OCI-LY7 (cell line): Measurements from ENCODE around the gene CSDE1. TPM values are rescaled to one million over a fixed set of nuclear protein-coding genes. Genes with fewer than 3 reads are reported as not detected.
"Not testable (repeated sequence)": the region's sequence is repeated elsewhere in the genome, so short reads cannot be mapped to it uniquely, and the experiment has no call there.

Experiments
- BruUV-seq: library from RNA; stranded (reverse); fragments of 400-500 nt; replicated peaks from 2 replicates; lab custom pipeline; 2021; lab: Mats Ljungman, UMichigan
- CTCF ChIA-PET: fragments of 300-600 bp; sonication (Branson Sonifier 250); formaldehyde crosslinking; loops from one replicate; lab custom pipeline; 2022; ENCODE audit warnings: antibody characterized with exemption; ENCODE audit not compliant: unreplicated experiment; lab: Charles Lee
- POLR2A ChIA-PET: fragments of 300-600 bp; sonication (Branson Sonifier 250); formaldehyde crosslinking; loops from one replicate; lab custom pipeline; 2022; ENCODE audit warnings: antibody characterized with exemption; lab: Charles Lee
- DNase-seq: peaks from one replicate; pipeline ENCODE4 v3.0.0-alpha.2; 2015; ENCODE audit warnings: low spot score
- H2AFZ ChIP-seq: fragments of 200-600 bp; sonication (generic), shearing (Covaris generic); 2 replicates; pipeline ENCODE4 v1.6.1; 2014; ENCODE audit warnings: mild to moderate bottlenecking, antibody characterized with exemption, low read length, moderate library complexity
- H3K27ac ChIP-seq: fragments of 200-600 bp; sonication (generic); 2 replicates; pipeline ENCODE4 v1.5.1; 2014; ENCODE audit warnings: mixed run types, low read depth, mild to moderate bottlenecking, moderate library complexity, low read length, inconsistent platforms; ENCODE audit not compliant: poor library complexity, severe bottlenecking
- H3K36me3 ChIP-seq: fragments of 200-600 bp; sonication (generic); 2 replicates; pipeline ENCODE4 v1.6.1; 2014; ENCODE audit warnings: mild to moderate bottlenecking, antibody characterized with exemption, low read length, moderate library complexity, mixed read lengths; ENCODE audit not compliant: insufficient read depth
- H3K4me1 ChIP-seq: fragments of 200-600 bp; sonication (generic); 2 replicates; pipeline ENCODE4 v1.5.1; 2014; ENCODE audit warnings: mild to moderate bottlenecking, low read length; ENCODE audit not compliant: insufficient read depth, poor library complexity, severe bottlenecking
- H3K4me2 ChIP-seq: fragments of 200-600 bp; sonication (generic); 2 replicates; pipeline ENCODE4 v1.6.1; 2014; ENCODE audit warnings: mild to moderate bottlenecking, low read length
- H3K4me3 ChIP-seq: fragments of 200-600 bp; sonication (generic); 2 replicates; pipeline ENCODE4 v1.5.1; 2014; ENCODE audit warnings: mild to moderate bottlenecking, low read depth, low read length; ENCODE audit not compliant: poor library complexity, severe bottlenecking
- H3K79me2 ChIP-seq: fragments of 200-600 bp; sonication (generic); 2 replicates; pipeline ENCODE4 v1.6.1; 2016; ENCODE audit warnings: low read depth, mild to moderate bottlenecking, low read length, moderate library complexity, mixed read lengths; ENCODE audit not compliant: insufficient read depth
- H3K9me2 ChIP-seq: fragments of 200-600 bp; sonication (generic); 2 replicates; pipeline ENCODE4 v1.6.1; 2016; ENCODE audit warnings: mild to moderate bottlenecking, low read length, mixed read lengths; ENCODE audit not compliant: insufficient read depth
- H3K9me3 ChIP-seq: fragments of 200-600 bp; sonication (generic); 2 replicates; pipeline ENCODE4 v1.6.1; 2014; ENCODE audit warnings: mild to moderate bottlenecking, mixed run types, low read length, mixed read lengths
- H4K20me1 ChIP-seq: fragments of 200-600 bp; sonication (generic); 2 replicates; pipeline ENCODE4 v1.6.1; 2014; ENCODE audit warnings: mild to moderate bottlenecking, antibody characterized with exemption, low read length, moderate library complexity, mixed read lengths; ENCODE audit not compliant: insufficient read depth
- CTCF ChIP-seq: fragments of 200-600 bp; sonication (generic); conservative IDR thresholded peaks from 2 replicates; pipeline ENCODE4 v1.5.1; 2014; ENCODE audit warnings: mild to moderate bottlenecking, antibody characterized with exemption, low read length, moderate library complexity, mixed read lengths
- EZH2phosphoT487 ChIP-seq: fragments of 200-600 bp; sonication (generic); IDR thresholded peaks from 2 replicates; pipeline ENCODE4 v1.6.1; 2018; ENCODE audit warnings: low read depth, borderline replicate concordance, mild to moderate bottlenecking, mixed run types, antibody characterized with exemption, low read length, moderate library complexity, mixed read lengths
- intact Hi-C: fragments of 100-400 bp; cut with micrococcal nuclease; formaldehyde crosslinking; loops from one replicate; pipeline ENCODE4 v1.10.0; 2022; ENCODE audit not compliant: unreplicated experiment
- total RNA-seq, 2 experiments: library from RNA; depleted of rRNA in 1 of 2; stranded (reverse); fragments of >200 nt in 1 of 2; shearing (Covaris generic) in 1 of 2; gene quantifications; 2 replicates each; pipeline ENCODE4 v1.2.3, GENCODE V29; 2014 to 2022

CSDE1 gene
- total RNA-seq, 2 experiments from 2014 or later: 177 to 426 TPM

- intact Hi-C loops: loop anchor here (10.0 kb wide), 3 partner anchors 181 to 811 kb away; no protein-coding TSS in a partner anchor
- peaks cover 44% of the 10 kb centered on the region for H4K20me1 ChIP-seq
- peak overlapping the region; percentile 84 for H3K27ac ChIP-seq
- CTCF ChIA-PET: no interaction called here
- peaks cover 61% of the 10 kb centered on the region for H3K79me2 ChIP-seq
- peak overlapping the region; percentile 97 for H3K4me2 ChIP-seq
- no peaks in the 10 kb centered on the region for H3K9me3 ChIP-seq
- peaks cover 56% of the 10 kb centered on the region for H3K36me3 ChIP-seq
- peak; percentile 49 for DNase-seq
- H3K4me1 ChIP-seq: peaks cover 49% of the 10 kb centered on the region
- H3K4me3 ChIP-seq: peak overlapping the region; percentile 90
- H2AFZ ChIP-seq: no peak overlapping the region
- no peak for TF ChIP-seq CTCF
- no peak for TF ChIP-seq EZH2phosphoT487
- TSS peak; percentile 51 for BruUV-seq
- H3K9me2 ChIP-seq: no peaks in the 10 kb centered on the region
- POLR2A ChIA-PET: interaction anchor here (1.0 to 2.8 kb wide), 4 partner anchors 9 to 174 kb away, joined by 3 to 8 read pairs (median 6); partner anchors contain the start of gene NRAS
Observed at GRCh38 chr1:114756009-114756892, 1.5 kb downstream of the CSDE1 start.

DNA sequence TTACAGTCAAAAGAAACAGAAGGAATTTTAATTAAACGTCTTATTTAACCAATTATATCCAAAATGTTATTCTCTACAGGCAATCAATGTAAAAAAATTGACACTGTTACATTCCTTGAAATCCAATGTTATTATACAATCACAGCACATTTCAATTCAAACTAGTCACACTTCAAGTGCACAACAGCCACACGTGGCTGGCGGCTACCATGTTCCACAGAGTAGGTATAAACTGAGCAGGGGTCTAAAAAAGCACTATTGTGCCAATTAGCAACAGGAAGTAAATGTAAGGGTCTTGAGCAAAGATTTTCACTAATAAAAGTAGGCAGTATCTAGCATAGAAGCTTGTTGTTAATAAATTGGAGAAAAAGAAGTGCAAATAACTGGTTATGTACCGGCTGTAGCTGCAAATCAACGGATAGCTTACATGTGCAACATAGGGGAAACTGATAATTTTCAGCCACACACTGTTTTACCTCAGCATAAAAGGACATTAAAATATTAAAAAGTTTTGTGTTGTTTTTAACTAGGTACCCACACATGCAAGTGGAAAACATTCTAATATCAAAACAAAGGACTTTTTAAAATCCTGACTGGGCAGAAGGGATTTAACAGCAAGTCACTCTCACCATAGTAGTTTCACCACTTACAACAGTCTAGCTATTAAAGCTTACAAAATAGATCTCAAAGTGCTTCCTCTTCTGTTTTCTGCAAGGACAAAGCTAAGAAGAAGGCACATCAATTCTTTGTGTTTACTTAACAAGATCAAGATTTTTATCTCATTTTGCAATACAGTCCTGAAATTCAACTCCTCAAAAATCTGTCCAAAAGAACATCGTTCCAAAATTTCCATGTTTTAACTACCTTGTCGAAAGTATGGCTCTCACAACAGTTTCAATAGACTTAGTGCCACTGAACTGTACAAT is 2.5 kb downstream of the CSDE1 start:
- ChIA-PET POLR2A (interaction anchor here (0.5 to 1.5 kb wide), 6 partner anchors 8 to 951 kb away, joined by 3 to 8 read pairs (median 3); no protein-coding TSS in a partner anchor), CTCF (no interaction called here)
- no peak overlapping the region for H2AFZ ChIP-seq
- peaks cover 54% of the 10 kb centered on the region for H4K20me1 ChIP-seq
- peak overlapping the region; percentile 97 for H3K4me2 ChIP-seq
- TF ChIP-seq EZH2phosphoT487 (no peak), CTCF (no peak)
- H3K27ac ChIP-seq: peak overlapping the region; percentile 84
- no TSS peak for BruUV-seq
- peaks cover 49% of the 10 kb centered on the region for H3K4me1 ChIP-seq
- H3K9me3 ChIP-seq: no peaks in the 10 kb centered on the region
- H3K36me3 ChIP-seq: peaks cover 66% of the 10 kb centered on the region
- peaks cover 71% of the 10 kb centered on the region for H3K79me2 ChIP-seq
- DNase-seq: peak; percentile 16
- H3K9me2 ChIP-seq: no peaks in the 10 kb centered on the region
- H3K4me3 ChIP-seq: peak overlapping the region; percentile 90
- intact Hi-C loops: loop anchor here (10.0 kb wide), 3 partner anchors 180 to 810 kb away; no protein-coding TSS in a partner anchor

DNA sequence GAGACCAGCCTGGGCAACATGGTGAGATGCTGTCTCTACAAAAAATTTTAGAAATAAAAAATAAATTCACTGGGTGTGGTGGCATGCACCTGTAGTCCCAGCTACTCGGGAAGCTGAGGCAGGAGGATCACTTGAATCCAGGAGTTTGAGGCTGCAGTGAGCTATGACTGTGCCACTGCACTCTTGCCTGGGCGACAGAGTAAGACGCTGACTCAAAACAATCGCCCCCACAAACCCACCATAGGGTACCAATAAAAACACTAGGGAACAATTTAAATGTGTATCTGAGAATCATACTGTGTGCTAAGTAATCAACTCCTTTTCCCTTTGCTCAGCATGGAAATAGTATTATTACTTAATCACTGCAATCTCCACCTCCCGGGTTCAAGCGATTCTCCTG is 4.1 kb downstream of the CSDE1 start:
- H3K9me2 ChIP-seq, DNase-seq, H3K9me3 ChIP-seq, CTCF ChIA-PET, BruUV-seq, H2AFZ ChIP-seq: not testable (repeated sequence)
- intact Hi-C loops: loop anchor here (5.0 to 10.0 kb wide), 4 partner anchors 36 to 809 kb away; partner anchors contain the start of gene NRAS
- peaks cover 69% of the 10 kb centered on the region for H4K20me1 ChIP-seq
- H3K4me2 ChIP-seq: peak overlapping the region; percentile 97
- peak overlapping the region; percentile 90 for H3K4me3 ChIP-seq
- H3K4me1 ChIP-seq: peaks cover 48% of the 10 kb centered on the region
- POLR2A ChIA-PET: interaction anchor here (1.0 kb wide), 1 partner anchor 12 kb away, joined by 3 read pairs; no protein-coding TSS in a partner anchor
- peaks cover 82% of the 10 kb centered on the region for H3K36me3 ChIP-seq
- peaks cover 87% of the 10 kb centered on the region for H3K79me2 ChIP-seq
- H3K27ac ChIP-seq: peak overlapping the region; percentile 84
